ENCODE results near the gene SH3RF2. TPM values are rescaled to one million over a fixed set of nuclear protein-coding genes. Genes with fewer than 3 reads are reported as not detected.

The SH3RF2 gene
- total RNA-seq, 1 donor from 2014 or later = 376 TPM

DNA sequence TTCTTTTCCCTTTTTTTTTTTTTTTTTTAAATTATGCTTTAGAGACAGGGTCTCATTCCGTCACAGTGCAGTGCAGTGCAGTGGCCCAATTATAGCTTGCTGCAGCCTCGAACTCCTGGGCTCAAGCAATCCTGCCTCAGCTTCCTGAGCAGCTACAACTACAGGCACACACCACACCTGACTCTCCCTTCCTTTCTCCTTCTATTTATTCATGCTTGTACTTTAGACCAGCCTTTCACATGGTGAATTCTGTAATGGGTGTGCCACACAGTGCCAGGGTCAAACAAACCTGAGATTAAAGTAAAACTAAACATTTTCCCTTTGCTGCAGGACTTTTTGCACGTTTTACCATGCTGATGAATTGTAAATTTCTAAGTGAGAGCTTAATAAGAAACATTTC, 8.0 kb downstream of the SH3RF2 start:
- Histone ChIP-seq H3K4me3 (no peak overlapping the region), H3K9me3 (replicated peaks) (no peaks in the 10 kb centered on the region), H3K27me3 (ENCODE audit: low read depth) (no peaks in the 10 kb centered on the region), H3K4me1 (peaks cover 51% of the 10 kb centered on the region), H3K27ac (replicated peaks) (no peak overlapping the region), H3K36me3 (no peaks in the 10 kb centered on the region)
- TF ChIP-seq, protein P1, sequence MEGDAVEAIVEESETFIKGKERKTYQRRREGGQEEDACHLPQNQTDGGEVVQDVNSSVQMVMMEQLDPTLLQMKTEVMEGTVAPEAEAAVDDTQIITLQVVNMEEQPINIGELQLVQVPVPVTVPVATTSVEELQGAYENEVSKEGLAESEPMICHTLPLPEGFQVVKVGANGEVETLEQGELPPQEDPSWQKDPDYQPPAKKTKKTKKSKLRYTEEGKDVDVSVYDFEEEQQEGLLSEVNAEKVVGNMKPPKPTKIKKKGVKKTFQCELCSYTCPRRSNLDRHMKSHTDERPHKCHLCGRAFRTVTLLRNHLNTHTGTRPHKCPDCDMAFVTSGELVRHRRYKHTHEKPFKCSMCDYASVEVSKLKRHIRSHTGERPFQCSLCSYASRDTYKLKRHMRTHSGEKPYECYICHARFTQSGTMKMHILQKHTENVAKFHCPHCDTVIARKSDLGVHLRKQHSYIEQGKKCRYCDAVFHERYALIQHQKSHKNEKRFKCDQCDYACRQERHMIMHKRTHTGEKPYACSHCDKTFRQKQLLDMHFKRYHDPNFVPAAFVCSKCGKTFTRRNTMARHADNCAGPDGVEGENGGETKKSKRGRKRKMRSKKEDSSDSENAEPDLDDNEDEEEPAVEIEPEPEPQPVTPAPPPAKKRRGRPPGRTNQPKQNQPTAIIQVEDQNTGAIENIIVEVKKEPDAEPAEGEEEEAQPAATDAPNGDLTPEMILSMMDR (IDR thresholded peaks at IDR 0.05; ENCODE audit: borderline replicate concordance) = no peak
- intact Hi-C loops (cut with micrococcal nuclease) = no loop called here
- no peak for DNase-seq

DNA sequence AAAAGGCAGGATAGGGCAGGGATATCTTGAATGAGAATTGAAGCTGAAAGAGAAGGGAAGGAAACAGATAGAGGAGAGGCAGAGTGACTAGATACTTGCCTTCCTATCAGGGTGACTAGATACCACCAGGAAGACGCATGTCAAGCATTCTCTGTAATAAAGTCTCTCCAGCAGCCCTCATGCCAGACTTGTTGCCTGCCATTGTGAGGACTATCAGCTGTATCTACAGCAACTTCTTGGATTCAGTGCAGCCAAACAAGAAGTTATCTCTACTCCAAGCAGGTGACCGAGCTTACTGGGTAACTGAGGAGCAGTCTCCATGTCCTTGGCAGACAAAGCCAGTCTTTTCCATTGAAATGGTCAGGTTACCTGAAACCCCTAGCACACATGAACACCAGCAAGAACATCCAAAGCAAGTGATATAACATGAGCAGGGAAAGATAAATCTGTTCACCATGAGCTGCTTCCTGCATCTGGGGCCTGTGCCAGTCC, 9.3 kb downstream of the SH3RF2 start:
- intact Hi-C loops (cut with micrococcal nuclease) = no loop called here
- H3K27me3 ChIP-seq (ENCODE audit: low read depth) = no peaks in the 10 kb centered on the region
- no peak overlapping the region for H3K4me3 ChIP-seq
- no peaks in the 10 kb centered on the region for H3K9me3 ChIP-seq (replicated peaks)
- peak overlapping the region; percentile 80 for H3K27ac ChIP-seq (replicated peaks)
- H3K36me3 ChIP-seq = no peaks in the 10 kb centered on the region
- DNase-seq = no peak
- TF ChIP-seq, protein P1 (IDR thresholded peaks at IDR 0.05; ENCODE audit: borderline replicate concordance) = no peak
- H3K4me1 ChIP-seq = peaks cover 59% of the 10 kb centered on the region

DNA sequence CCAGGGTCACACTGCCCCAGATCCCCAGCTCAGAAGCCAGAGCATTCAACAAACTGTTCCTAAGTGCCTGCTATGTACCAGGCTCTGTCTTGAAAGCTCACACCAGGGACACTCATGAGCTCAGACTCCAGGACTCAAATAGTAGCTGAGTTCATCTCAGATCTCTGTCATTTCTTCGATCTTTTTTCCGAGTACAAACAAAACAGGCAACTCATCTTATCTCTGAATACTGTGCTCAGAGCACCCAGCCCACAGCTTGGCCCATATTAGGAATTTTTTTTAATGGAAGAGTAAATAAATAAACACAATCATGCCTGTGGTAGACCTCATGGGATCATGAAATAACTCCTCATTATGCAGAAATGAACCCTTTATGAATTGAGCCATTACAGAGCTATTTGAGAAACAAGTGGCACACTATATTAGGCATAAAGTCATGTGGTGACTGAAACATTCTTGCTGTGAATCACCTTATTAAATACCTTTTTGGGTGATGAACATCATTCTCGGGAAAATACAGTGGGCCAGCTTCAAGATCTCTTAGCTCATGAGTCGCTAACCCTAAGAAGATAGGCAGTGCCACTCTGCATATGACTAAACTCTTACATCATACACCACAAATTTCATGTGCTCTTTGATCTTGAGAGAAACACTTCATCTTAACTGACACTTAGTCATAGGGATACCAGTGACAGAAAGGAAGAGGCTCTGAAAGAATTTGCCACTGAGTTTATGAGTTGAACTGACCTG, 9.9 kb downstream of the SH3RF2 start:
- Histone ChIP-seq H3K27me3 (ENCODE audit: low read depth) (no peaks in the 10 kb centered on the region), H3K36me3 (no peaks in the 10 kb centered on the region), H3K9me3 (replicated peaks) (no peaks in the 10 kb centered on the region), H3K27ac (replicated peaks) (peak overlapping the region; percentile 80), H3K4me3 (no peak overlapping the region), H3K4me1 (peaks cover 58% of the 10 kb centered on the region)
- DNase-seq = peak; percentile 32
- intact Hi-C loops (cut with micrococcal nuclease) = no loop called here
- TF ChIP-seq, protein P1 (IDR thresholded peaks at IDR 0.05; ENCODE audit: borderline replicate concordance) = no peak

DNA sequence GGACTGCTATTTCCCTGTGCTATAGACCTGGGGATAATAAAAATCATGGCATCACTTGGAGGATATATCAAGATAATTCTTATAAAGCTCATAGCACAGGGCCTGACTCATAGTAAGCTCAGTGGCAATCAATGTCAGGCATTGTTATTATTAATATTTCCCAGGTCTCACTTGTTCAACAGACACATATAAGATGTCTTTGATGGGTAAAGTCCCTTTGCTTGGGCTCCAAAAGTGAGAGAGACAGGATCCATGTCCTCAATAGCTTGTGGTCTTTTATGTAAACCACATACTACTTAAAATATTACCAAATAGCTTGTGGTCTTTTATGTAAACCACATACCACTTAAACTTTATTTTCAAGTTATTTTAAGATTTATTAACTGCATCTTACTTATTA, 11.2 kb downstream of the SH3RF2 start:
- DNase-seq = no peak
- Histone ChIP-seq H3K27me3 (ENCODE audit: low read depth) (no peaks in the 10 kb centered on the region), H3K4me3 (no peak overlapping the region), H3K27ac (replicated peaks) (peak overlapping the region; percentile 14), H3K36me3 (no peaks in the 10 kb centered on the region), H3K4me1 (peaks cover 68% of the 10 kb centered on the region), H3K9me3 (replicated peaks) (no peaks in the 10 kb centered on the region)
- intact Hi-C loops (cut with micrococcal nuclease) = no loop called here
- TF ChIP-seq, protein P1 (IDR thresholded peaks at IDR 0.05; ENCODE audit: borderline replicate concordance) = no peak

DNA sequence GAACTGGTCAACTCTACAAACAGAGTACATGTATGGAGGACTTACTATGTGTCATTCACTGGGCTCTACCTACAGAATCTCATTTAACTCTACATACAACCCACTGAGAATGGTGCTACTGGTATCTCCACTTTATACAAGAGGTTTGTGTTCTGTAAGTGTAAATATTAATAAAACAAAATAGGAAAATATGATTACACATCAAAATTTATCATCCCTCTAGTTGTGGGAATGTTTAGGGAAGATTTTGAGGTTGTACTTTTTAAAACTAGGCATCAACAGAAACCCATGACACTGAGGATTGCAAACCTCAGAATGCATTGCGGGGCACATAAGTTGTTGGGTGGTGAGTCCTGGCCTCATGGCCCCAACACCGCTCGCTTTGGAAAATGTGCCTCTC, 11.7 kb downstream of the SH3RF2 start:
- Histone ChIP-seq H3K36me3 (no peaks in the 10 kb centered on the region), H3K4me3 (no peak overlapping the region), H3K27ac (replicated peaks) (peak overlapping the region; percentile 68), H3K4me1 (peaks cover 73% of the 10 kb centered on the region), H3K9me3 (replicated peaks) (no peaks in the 10 kb centered on the region), H3K27me3 (ENCODE audit: low read depth) (no peaks in the 10 kb centered on the region)
- no peak for DNase-seq
- intact Hi-C loops (cut with micrococcal nuclease) = no loop called here
- TF ChIP-seq, protein P1 (IDR thresholded peaks at IDR 0.05; ENCODE audit: borderline replicate concordance) = no peak

Data from left ventricle myocardium inferior (tissue), 1 donor.